Activated CD8-positive, alpha-beta memory T cell treated with anti-CD3 and anti-CD28 coated beads, Interleukin-2, amount 10 ng/mL, durations not matched to agents 7 days and 5 days (primary cell): ENCODE data around the gene ZNF433. TPM values are rescaled to one million over a fixed set of nuclear protein-coding genes. Genes with fewer than 3 reads are reported as not detected.

ENCODE experiments used
- ATAC-seq: fragments of 150-1000 bp; cut with Tn5 transposase; one replicate; pipeline ENCODE4 v1.10.0; 2021; ENCODE audit warnings: moderate library complexity
- CTCF ChIA-PET: fragments of 350-600 bp; sonication (Branson Sonifier 250); formaldehyde crosslinking; loops from one replicate; lab custom pipeline; 2021; ENCODE audit warnings: antibody characterized with exemption; lab: Charles Lee
- DNase-seq: peaks from one replicate; pipeline ENCODE4 v3.0.0-alpha.2; 2020
- H3K27ac Mint-ChIP-seq: one replicate; pipeline ENCODE4 v1.8.0; 2021; ENCODE audit warnings: mild to moderate bottlenecking, mixed read lengths
- H3K27me3 Mint-ChIP-seq: one replicate; pipeline ENCODE4 v1.8.0; 2021; ENCODE audit warnings: mixed read lengths
- H3K36me3 Mint-ChIP-seq: one replicate; pipeline ENCODE4 v1.8.0; 2021; ENCODE audit warnings: mild to moderate bottlenecking, mixed read lengths
- H3K4me1 Mint-ChIP-seq: one replicate; pipeline ENCODE4 v1.8.0; 2021; ENCODE audit warnings: mixed read lengths
- H3K4me3 Mint-ChIP-seq: one replicate; pipeline ENCODE4 v1.8.0; 2021; ENCODE audit warnings: mild to moderate bottlenecking, moderate library complexity, mixed read lengths
- H3K9me3 Mint-ChIP-seq: one replicate; pipeline ENCODE4 v1.8.0; 2022; ENCODE audit warnings: low read depth, mixed read lengths
- total RNA-seq, 2 experiments: library from RNA; stranded (reverse); gene quantifications; one replicate each; pipeline ENCODE4 v1.2.3, GENCODE V29; 2021

The ZNF433 gene
- total RNA-seq, 2 experiments from 2014 or later = 0.20 to 0.82 TPM

DNA sequence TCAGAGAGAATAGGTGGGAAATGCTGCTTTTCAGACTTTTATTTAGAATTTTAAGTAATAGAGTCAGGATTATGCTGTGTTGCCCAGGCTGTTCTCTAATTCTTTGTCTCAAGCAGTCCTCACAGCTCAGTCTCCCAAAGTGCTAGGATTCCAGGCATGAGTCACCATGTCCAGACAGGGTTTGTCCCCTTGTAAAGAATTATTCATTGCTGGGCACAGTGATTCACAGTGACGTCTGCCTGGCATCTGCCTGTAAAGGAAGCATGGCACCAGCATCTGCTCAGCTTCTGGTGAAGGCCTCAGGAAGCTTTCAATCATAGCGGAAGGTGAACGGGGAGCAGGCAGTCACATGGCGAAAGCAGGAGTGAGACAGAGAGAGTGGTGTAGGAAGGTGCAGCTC lies 53.0 kb downstream of the ZNF433 start:
- H3K4me1 Mint-ChIP-seq = peaks cover 2% of the 10 kb centered on the region
- ATAC-seq = no peak
- CTCF ChIA-PET = interaction anchor here (1.3 kb wide), 1 partner anchor 19 kb away, joined by 3 read pairs; no protein-coding TSS in a partner anchor
- peaks cover 25% of the 10 kb centered on the region for H3K36me3 Mint-ChIP-seq
- peaks cover 31% of the 10 kb centered on the region for H3K9me3 Mint-ChIP-seq
- DNase-seq = no peak
- no peak overlapping the region for H3K4me3 Mint-ChIP-seq
- no peak overlapping the region for H3K27ac Mint-ChIP-seq
- no peaks in the 10 kb centered on the region for H3K27me3 Mint-ChIP-seq

DNA sequence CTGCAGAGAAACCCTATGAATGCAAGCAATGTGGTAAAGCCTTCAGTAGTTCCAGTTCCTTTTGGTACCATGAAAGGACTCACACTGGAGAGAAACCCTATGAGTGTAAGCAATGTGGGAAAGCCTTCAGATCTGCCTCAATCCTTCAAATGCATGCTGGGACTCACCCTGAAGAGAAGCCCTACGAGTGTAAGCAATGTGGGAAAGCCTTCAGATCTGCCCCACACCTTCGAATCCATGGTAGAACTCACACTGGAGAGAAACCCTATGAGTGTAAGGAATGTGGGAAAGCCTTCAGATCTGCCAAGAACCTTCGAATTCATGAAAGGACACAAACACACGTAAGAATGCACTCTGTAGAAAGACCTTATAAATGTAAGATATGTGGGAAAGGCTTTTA lies 56.0 kb downstream of the ZNF433 start:
- Mint-ChIP-seq H3K4me1 (no peaks in the 10 kb centered on the region), H3K36me3 (peaks cover 39% of the 10 kb centered on the region), H3K27me3 (no peaks in the 10 kb centered on the region), H3K9me3 (peaks cover 49% of the 10 kb centered on the region), H3K4me3 (no peak overlapping the region), H3K27ac (no peak overlapping the region)
- ATAC-seq (no peak), DNase-seq (no peak)
- CTCF ChIA-PET = no interaction called here

DNA sequence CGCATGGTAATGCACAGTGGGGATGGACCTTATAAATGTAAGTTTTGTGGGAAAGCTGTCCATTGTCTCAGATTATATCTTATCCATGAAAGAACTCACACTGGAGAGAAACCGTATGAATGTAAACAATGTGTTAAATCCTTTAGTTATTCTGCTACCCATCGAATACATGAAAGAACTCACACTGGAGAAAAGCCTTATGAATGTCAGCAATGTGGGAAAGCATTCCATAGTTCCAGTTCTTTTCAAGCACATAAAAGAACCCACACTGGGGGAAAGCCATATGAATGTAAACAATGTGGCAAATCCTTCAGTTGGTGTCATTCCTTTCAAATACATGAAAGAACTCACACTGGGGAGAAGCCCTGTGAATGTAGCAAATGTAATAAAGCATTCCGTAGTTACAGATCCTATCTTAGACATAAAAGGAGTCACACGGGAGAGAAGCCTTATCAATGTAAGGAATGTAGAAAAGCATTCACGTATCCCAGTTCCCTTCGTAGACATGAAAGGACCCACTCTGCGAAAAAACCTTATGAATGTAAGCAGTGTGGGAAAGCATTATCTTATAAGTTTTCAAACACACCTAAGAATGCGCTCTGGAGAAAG lies 56.9 kb downstream of the ZNF433 start:
- Mint-ChIP-seq H3K4me3 (no peak overlapping the region), H3K9me3 (peaks cover 54% of the 10 kb centered on the region), H3K4me1 (no peaks in the 10 kb centered on the region), H3K27ac (no peak overlapping the region), H3K27me3 (no peaks in the 10 kb centered on the region), H3K36me3 (peaks cover 39% of the 10 kb centered on the region)
- CTCF ChIA-PET = no interaction called here
- ATAC-seq (no peak), DNase-seq (no peak)

DNA sequence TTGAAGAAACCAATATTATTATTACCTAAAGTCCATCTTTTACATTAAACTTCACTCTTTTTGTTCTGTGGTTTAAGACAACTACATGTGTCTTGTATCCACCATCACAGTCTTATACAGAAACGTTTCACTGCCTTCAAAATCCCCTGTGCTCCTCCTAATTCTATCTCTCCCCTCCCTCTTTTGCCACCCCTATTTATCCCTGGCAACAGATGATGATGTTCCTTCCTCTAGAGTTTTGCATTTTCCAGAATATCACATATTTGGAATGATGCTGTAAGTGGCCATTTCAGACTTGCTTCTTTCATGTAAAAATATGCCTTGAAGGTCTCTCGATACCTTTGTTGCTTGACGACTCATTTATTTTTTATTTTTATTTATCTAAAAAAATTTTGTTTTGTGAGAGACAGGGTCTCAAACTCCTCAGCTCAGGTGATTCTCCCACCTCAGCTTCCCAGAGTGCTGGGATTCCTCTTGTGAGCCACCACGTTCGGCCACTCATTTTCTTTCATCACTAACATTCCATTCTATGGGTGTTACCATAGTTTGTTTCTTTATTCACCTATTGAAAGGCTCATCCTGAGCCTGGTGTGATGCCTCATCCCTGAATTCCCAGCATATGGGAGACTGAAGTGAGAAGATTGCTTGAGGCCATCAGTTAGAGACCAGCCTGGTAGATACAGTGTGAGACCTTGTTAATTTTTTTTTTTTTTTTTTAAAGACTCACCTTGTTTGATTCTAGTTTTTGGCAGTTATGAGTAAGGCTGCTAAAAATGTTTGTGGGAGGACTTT lies 62.3 kb downstream of the ZNF433 start:
- ATAC-seq = no peak
- peaks cover 21% of the 10 kb centered on the region for H3K36me3 Mint-ChIP-seq
- CTCF ChIA-PET = interaction anchor here (1.3 kb wide), 1 partner anchor 9 kb away, joined by 4 read pairs; the partner anchor contains the start of gene ZNF763
- no peak for DNase-seq
- H3K4me1 Mint-ChIP-seq = no peaks in the 10 kb centered on the region
- H3K9me3 Mint-ChIP-seq = peaks cover 35% of the 10 kb centered on the region
- H3K27ac Mint-ChIP-seq = no peak overlapping the region
- no peak overlapping the region for H3K4me3 Mint-ChIP-seq
- no peaks in the 10 kb centered on the region for H3K27me3 Mint-ChIP-seq

DNA sequence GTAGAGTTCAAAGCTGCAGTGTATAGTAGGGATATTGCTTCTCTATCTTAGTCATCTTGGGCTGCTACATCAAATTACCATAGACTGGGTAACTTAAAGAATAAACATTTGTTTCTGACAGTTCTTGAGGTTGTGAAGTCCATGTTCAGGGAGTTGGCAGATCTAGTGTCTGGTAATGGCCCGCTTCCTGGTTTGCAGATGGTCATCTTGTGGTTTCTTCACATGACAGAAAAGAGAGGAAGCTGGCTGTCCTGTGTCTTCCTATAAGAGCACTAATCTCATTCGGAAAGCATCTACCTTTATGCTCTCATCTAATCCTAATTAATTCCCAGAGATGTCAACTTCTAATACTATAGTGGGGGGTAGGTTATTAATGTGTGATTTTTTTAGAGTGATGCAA lies 64.4 kb downstream of the ZNF433 start:
- CTCF ChIA-PET = no interaction called here
- ATAC-seq = no peak
- Mint-ChIP-seq H3K36me3 (peaks cover 17% of the 10 kb centered on the region), H3K27ac (no peak overlapping the region), H3K4me1 (no peaks in the 10 kb centered on the region), H3K9me3 (peaks cover 20% of the 10 kb centered on the region), H3K27me3 (no peaks in the 10 kb centered on the region), H3K4me3 (no peak overlapping the region)
- no peak for DNase-seq

DNA sequence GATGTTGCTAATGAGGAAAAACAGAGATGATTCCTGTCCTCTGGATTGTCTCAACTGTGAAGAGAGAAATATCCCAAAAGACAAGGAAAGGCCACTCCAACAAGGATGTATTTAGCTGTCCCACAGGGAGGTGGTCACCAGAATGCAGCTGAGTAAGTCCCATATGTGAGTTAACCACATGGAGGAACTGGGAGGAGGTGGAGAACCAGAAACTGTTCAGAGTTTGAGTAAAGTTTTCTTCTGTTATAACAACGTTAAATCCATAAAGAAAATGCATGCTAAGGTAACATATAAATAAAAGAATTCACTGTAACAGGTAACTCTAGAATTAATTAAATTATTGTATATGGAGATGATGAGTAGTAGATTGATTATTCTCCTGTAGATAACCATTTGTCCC lies 65.3 kb downstream of the ZNF433 start:
- peaks cover 13% of the 10 kb centered on the region for H3K36me3 Mint-ChIP-seq
- H3K4me3 Mint-ChIP-seq = no peak overlapping the region
- H3K4me1 Mint-ChIP-seq = peaks cover 7% of the 10 kb centered on the region
- CTCF ChIA-PET = no interaction called here
- peaks cover 16% of the 10 kb centered on the region for H3K9me3 Mint-ChIP-seq
- no peak for DNase-seq
- H3K27ac Mint-ChIP-seq = no peak overlapping the region
- ATAC-seq = no peak
- H3K27me3 Mint-ChIP-seq = no peaks in the 10 kb centered on the region

DNA sequence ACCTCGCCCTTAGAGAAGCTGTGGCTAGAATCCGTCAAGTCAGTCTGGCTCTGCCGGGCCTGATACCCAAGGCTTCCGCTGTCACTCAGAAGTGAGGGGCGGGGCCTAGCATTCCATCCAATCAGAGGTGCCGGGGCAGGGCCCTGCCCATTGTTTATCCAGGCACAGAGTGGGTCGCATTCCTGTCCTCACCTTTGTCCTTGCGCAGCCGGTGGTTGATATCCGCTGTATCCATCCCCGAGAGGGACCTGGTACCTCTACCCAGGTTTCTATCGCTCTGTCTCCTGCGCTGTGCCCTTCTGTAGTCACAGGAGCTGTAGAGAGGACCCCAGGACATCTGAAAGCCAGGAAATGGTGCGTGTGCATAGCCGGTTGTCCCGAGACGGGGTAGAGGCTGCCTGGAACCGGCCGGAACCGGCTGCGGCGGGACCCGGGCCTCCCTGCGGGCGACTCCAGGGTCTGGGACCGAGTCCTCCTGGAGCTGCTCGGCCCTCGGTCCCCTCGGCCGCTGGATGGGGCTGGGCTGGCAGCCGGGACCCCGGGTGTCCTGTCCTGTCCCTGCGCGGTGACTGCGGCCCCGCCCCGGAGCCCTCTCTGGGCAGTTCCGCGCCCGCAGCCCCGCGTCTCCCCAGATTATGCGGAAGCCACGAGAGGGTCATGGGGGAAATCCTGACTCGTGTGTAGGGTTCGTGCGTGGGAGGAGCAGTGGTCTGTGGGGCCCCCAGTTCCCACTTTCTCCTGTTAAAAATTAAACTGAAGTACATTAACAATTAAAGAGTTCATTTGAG lies 70.4 kb downstream of the ZNF433 start, which contains the start of gene ZNF763:
Gene ZNF763 (plus strand): TSS at position 183 of the 788 bp plus-strand sequence. CDS start 169 bp downstream, at position 352.
- ATAC-seq = peak; percentile 97
- DNase-seq = peak; percentile 95
- H3K27me3 Mint-ChIP-seq = no peaks in the 10 kb centered on the region
- H3K9me3 Mint-ChIP-seq = peaks cover 3% of the 10 kb centered on the region
- H3K27ac Mint-ChIP-seq = peak within 1 kb of the TSS; percentile 90
- peak within 1 kb of the TSS; percentile 86 for H3K4me3 Mint-ChIP-seq
- H3K4me1 Mint-ChIP-seq = peaks cover 22% of the 10 kb centered on the region
- CTCF ChIA-PET = interaction anchor here (0.6 to 5.0 kb wide), 10 partner anchors 8 to 1185 kb away, joined by 3 to 53 read pairs (median 4); partner anchors contain the start of genes IER2, STX10, ZNF20 and ZNF625
- H3K36me3 Mint-ChIP-seq = peaks cover 8% of the 10 kb centered on the region

Other genes with a start within 250 kb of the ZNF433 start
- gene ZNF491, start 237.2 kb downstream of the ZNF433 start, total RNA-seq = 1 to 10 TPM in 1 of 2 experiments, under 1 TPM in 1; 0.96 to 1.7 TPM
- 10 to 100 TPM; 11.2 to 14.9 TPM for gene ZNF440, start 221.4 kb downstream of the ZNF433 start, total RNA-seq
- gene ZNF439, start 187.0 kb downstream of the ZNF433 start, total RNA-seq = 1 to 10 TPM; 6.0 to 6.2 TPM
- 1 to 10 TPM; 1.2 to 2.0 TPM for gene ZNF69, start 147.9 kb downstream of the ZNF433 start, total RNA-seq
- 10 to 100 TPM; 16.9 to 24.1 TPM for gene ZNF700, start 110.6 kb downstream of the ZNF433 start, total RNA-seq
- gene ZNF763, start 70.6 kb downstream of the ZNF433 start, total RNA-seq = under 1 TPM; 0.85 to 0.98 TPM
- under 1 TPM; 0.67 to 0.94 TPM for gene ZNF878, start 17.3 kb upstream of the ZNF433 start, total RNA-seq
- 1 to 10 TPM; 1.3 to 1.5 TPM for gene ZNF844, start 29.1 kb upstream of the ZNF433 start, total RNA-seq
- 1 to 10 TPM; 3.7 to 5.2 TPM for gene ZNF20, start 104.7 kb upstream of the ZNF433 start, total RNA-seq
- gene ZNF625, start 121.1 kb upstream of the ZNF433 start, total RNA-seq = 1 to 10 TPM; 3.9 to 4.3 TPM
- 10 to 100 TPM; 11.3 to 12.9 TPM for gene ZNF136, start 127.4 kb upstream of the ZNF433 start, total RNA-seq